ENCODE measurements around the gene GLRX3.

GRCh38 chr10:130141038-130141437 is 4.8 kb downstream of the GLRX3 start:
- TF ChIP-seq EP300 (IDR thresholded peaks at IDR 0.05; ENCODE audit: borderline replicate concordance) (no peak), TAF1 (IDR thresholded peaks at IDR 0.05; ENCODE audit: low read depth) (no peak), RAD21 (IDR thresholded peaks at IDR 0.05; ENCODE audit: low read depth) (no peak), YY1 (IDR thresholded peaks at IDR 0.05; ENCODE audit: low read depth) (no peak), CREB1 (IDR thresholded peaks at IDR 0.05; ENCODE audit: low read depth) (no peak), EGR1 (IDR thresholded peaks at IDR 0.05) (no peak), MAX (IDR thresholded peaks at IDR 0.05) (no peak)

Measured in Ishikawa (cell line).